Measurements from ENCODE around the gene FNDC3B.

Gene FNDC3B

GRCh38 chr3:172246107-172246844, 206.9 kb downstream of the FNDC3B start:
- no peak for TF ChIP-seq REST (IDR thresholded peaks at IDR 0.05; ENCODE audit: insufficient read depth in 1 of 2, low read depth in 2 of 2, low read length in 2 of 2)
- no peak for TF ChIP-seq TAF1 (IDR thresholded peaks at IDR 0.05; ENCODE audit: borderline replicate concordance, insufficient read depth, low read length)
- TF ChIP-seq POLR2AphosphoS5 (IDR thresholded peaks at IDR 0.05; ENCODE audit: low read depth, low read length) = no peak
- no peak for TF ChIP-seq SIN3A (IDR thresholded peaks at IDR 0.05; ENCODE audit: borderline replicate concordance, insufficient read depth, low read length)
- TF ChIP-seq FOXP2 (optimal IDR thresholded peaks at IDR 0.05; ENCODE audit: borderline replicate concordance, extremely low read depth, extremely low read length, insufficient read depth) = no peak

- no peak for TF ChIP-seq REST (IDR thresholded peaks at IDR 0.05; ENCODE audit: insufficient read depth in 1 of 2, low read depth in 2 of 2, low read length in 2 of 2)
- no peak for TF ChIP-seq TAF1 (IDR thresholded peaks at IDR 0.05; ENCODE audit: borderline replicate concordance, insufficient read depth, low read length)
- no peak for TF ChIP-seq POLR2AphosphoS5 (IDR thresholded peaks at IDR 0.05; ENCODE audit: low read depth, low read length)
- TF ChIP-seq FOXP2 (optimal IDR thresholded peaks at IDR 0.05; ENCODE audit: borderline replicate concordance, extremely low read depth, extremely low read length, insufficient read depth) = no peak
- TF ChIP-seq SIN3A (IDR thresholded peaks at IDR 0.05; ENCODE audit: borderline replicate concordance, insufficient read depth, low read length) = no peak
Observed at GRCh38 chr3:172247525-172248274, 208.3 kb downstream of the FNDC3B start.

GRCh38 chr3:172249039-172249438, 209.7 kb downstream of the FNDC3B start:
- TF ChIP-seq REST (IDR thresholded peaks at IDR 0.05; ENCODE audit: insufficient read depth in 1 of 2, low read depth in 2 of 2, low read length in 2 of 2) = no peak
- TF ChIP-seq SIN3A (IDR thresholded peaks at IDR 0.05; ENCODE audit: borderline replicate concordance, insufficient read depth, low read length) = no peak
- TF ChIP-seq TAF1 (IDR thresholded peaks at IDR 0.05; ENCODE audit: borderline replicate concordance, insufficient read depth, low read length) = no peak
- TF ChIP-seq FOXP2 (optimal IDR thresholded peaks at IDR 0.05; ENCODE audit: borderline replicate concordance, extremely low read depth, extremely low read length, insufficient read depth) = no peak
- no peak for TF ChIP-seq POLR2AphosphoS5 (IDR thresholded peaks at IDR 0.05; ENCODE audit: low read depth, low read length)

GRCh38 chr3:172251211-172251610, 211.8 kb downstream of the FNDC3B start:
- TF ChIP-seq POLR2AphosphoS5 (IDR thresholded peaks at IDR 0.05; ENCODE audit: low read depth, low read length) = no peak
- TF ChIP-seq FOXP2 (optimal IDR thresholded peaks at IDR 0.05; ENCODE audit: borderline replicate concordance, extremely low read depth, extremely low read length, insufficient read depth) = no peak
- no peak for TF ChIP-seq TAF1 (IDR thresholded peaks at IDR 0.05; ENCODE audit: borderline replicate concordance, insufficient read depth, low read length)
- TF ChIP-seq SIN3A (IDR thresholded peaks at IDR 0.05; ENCODE audit: borderline replicate concordance, insufficient read depth, low read length) = no peak

- TF ChIP-seq FOXP2 (optimal IDR thresholded peaks at IDR 0.05; ENCODE audit: borderline replicate concordance, extremely low read depth, extremely low read length, insufficient read depth) = no peak
- TF ChIP-seq REST (IDR thresholded peaks at IDR 0.05; ENCODE audit: insufficient read depth in 1 of 2, low read depth in 2 of 2, low read length in 2 of 2) = no peak
- TF ChIP-seq POLR2AphosphoS5 (IDR thresholded peaks at IDR 0.05; ENCODE audit: low read depth, low read length) = no peak
- no peak for TF ChIP-seq SIN3A (IDR thresholded peaks at IDR 0.05; ENCODE audit: borderline replicate concordance, insufficient read depth, low read length)
- no peak for TF ChIP-seq TAF1 (IDR thresholded peaks at IDR 0.05; ENCODE audit: borderline replicate concordance, insufficient read depth, low read length)
Observed at GRCh38 chr3:172253200-172253599, 213.8 kb downstream of the FNDC3B start.

All from PFSK-1 (cell line).